ENCODE data around the gene RGS4. TPM values are rescaled to one million over a fixed set of nuclear protein-coding genes. Genes with fewer than 3 reads are reported as not detected.

The RGS4 gene
- polyA plus RNA-seq, 3 donors: not detected

GRCh38 chr1:163120372-163120771 is 51.2 kb downstream of the RGS4 start:
- no peak overlapping the region for H3K4me3 Mint-ChIP-seq
- Histone ChIP-seq H3K9ac (ENCODE audit: insufficient read depth, low read length, poor library complexity, severe bottlenecking) (no peak overlapping the region), H3K36me3 (replicated peaks in 1 of 2; ENCODE audit: control insufficient read depth in 1 of 2, insufficient read depth in 2 of 2, low read length in 2 of 2) (no peaks in the 10 kb centered on the region), H4K20me1 (ENCODE audit: insufficient read depth, low read length) (no peaks in the 10 kb centered on the region), H3K27me3 (ENCODE audit: control insufficient read depth in 2 of 2, insufficient read depth in 2 of 2, low read length in 2 of 2) (no peaks in the 10 kb centered on the region), H3K4me3 (replicated peaks in 1 of 3; ENCODE audit: low read depth in 2 of 3, low read length in 3 of 3) (no peak overlapping the region), H3K9me3 (replicated peaks in 1 of 2; ENCODE audit: control insufficient read depth in 1 of 2, insufficient read depth in 1 of 2, low read length in 2 of 2) (no peaks in the 10 kb centered on the region), H3K4me1 (ENCODE audit: control insufficient read depth in 1 of 2, insufficient read depth in 2 of 2, low read length in 2 of 2) (no peaks in the 10 kb centered on the region), H2AFZ (ENCODE audit: insufficient read depth, low read depth, low read length, poor library complexity, severe bottlenecking) (no peak overlapping the region), H3K27ac (ENCODE audit: low read depth in 1 of 2, low read length in 2 of 2) (no peak overlapping the region), H3K4me2 (replicated peaks; ENCODE audit: extremely low read depth, low read length, poor library complexity, severe bottlenecking) (no peak overlapping the region), H3K79me2 (ENCODE audit: insufficient read depth, low read length) (no peaks in the 10 kb centered on the region)
- H3K27me3 Mint-ChIP-seq (ENCODE audit: low read depth in 3 of 3): no peaks in the 10 kb centered on the region
- no peak for DNase-seq
- no CpG with 5 or more reads among the region's 1 CpG for WGBS (ENCODE audit: insufficient coverage)
- H3K36me3 Mint-ChIP-seq: no peaks in the 10 kb centered on the region
- no peak for TF ChIP-seq CTCF (IDR thresholded peaks at IDR 0.05)
- no peak overlapping the region for H3K27ac Mint-ChIP-seq
- intact Hi-C loops (cut with micrococcal nuclease): no loop called here
- H3K4me1 Mint-ChIP-seq: no peaks in the 10 kb centered on the region
- peaks cover 0 to 1% (median 0%) of the 10 kb centered on the region in 7 donors for H3K9me3 Mint-ChIP-seq

- no peaks in the 10 kb centered on the region for H3K4me1 Mint-ChIP-seq
- no peak for DNase-seq
- H3K9me3 Mint-ChIP-seq: peaks cover 0 to 1% (median 0%) of the 10 kb centered on the region in 7 donors
- TF ChIP-seq CTCF (IDR thresholded peaks at IDR 0.05): no peak
- no peak overlapping the region for H3K9ac ChIP-seq (ENCODE audit: insufficient read depth, low read length, poor library complexity, severe bottlenecking)
- no peaks in the 10 kb centered on the region for H4K20me1 ChIP-seq (ENCODE audit: insufficient read depth, low read length)
- no peak overlapping the region for H3K27ac ChIP-seq (ENCODE audit: low read depth in 1 of 2, low read length in 2 of 2)
- H3K27me3 Mint-ChIP-seq (ENCODE audit: low read depth in 3 of 3): no peaks in the 10 kb centered on the region
- no peak overlapping the region for H3K4me3 ChIP-seq (replicated peaks in 1 of 3; ENCODE audit: low read depth in 2 of 3, low read length in 3 of 3)
- intact Hi-C loops (cut with micrococcal nuclease): no loop called here
- no peak overlapping the region for H3K27ac Mint-ChIP-seq
- H3K36me3 Mint-ChIP-seq: no peaks in the 10 kb centered on the region
- H3K4me1 ChIP-seq (ENCODE audit: control insufficient read depth in 1 of 2, insufficient read depth in 2 of 2, low read length in 2 of 2): no peaks in the 10 kb centered on the region
- 100% methylated on average over 1 of the region's 4 CpGs for WGBS (ENCODE audit: insufficient coverage)
- no peaks in the 10 kb centered on the region for H3K9me3 ChIP-seq (replicated peaks in 1 of 2; ENCODE audit: control insufficient read depth in 1 of 2, insufficient read depth in 1 of 2, low read length in 2 of 2)
- H3K79me2 ChIP-seq (ENCODE audit: insufficient read depth, low read length): no peaks in the 10 kb centered on the region
- H2AFZ ChIP-seq (ENCODE audit: insufficient read depth, low read depth, low read length, poor library complexity, severe bottlenecking): no peak overlapping the region
- H3K36me3 ChIP-seq (replicated peaks in 1 of 2; ENCODE audit: control insufficient read depth in 1 of 2, insufficient read depth in 2 of 2, low read length in 2 of 2): no peaks in the 10 kb centered on the region
- H3K4me2 ChIP-seq (replicated peaks; ENCODE audit: extremely low read depth, low read length, poor library complexity, severe bottlenecking): no peak overlapping the region
- no peak overlapping the region for H3K4me3 Mint-ChIP-seq
- H3K27me3 ChIP-seq (ENCODE audit: control insufficient read depth in 2 of 2, insufficient read depth in 2 of 2, low read length in 2 of 2): no peaks in the 10 kb centered on the region
These were observed 55.7 kb downstream of the RGS4 start for GRCh38 chr1:163124812-163125211.

Other genes with a start within 250 kb of the RGS4 start
- not detected for gene CCDC190, start 208.2 kb upstream of the RGS4 start, polyA plus RNA-seq
- under 1 TPM in 1 of 3 donors, not detected in 2; 0.93 TPM for gene RGS5, start 133.6 kb downstream of the RGS4 start, polyA plus RNA-seq

Measured in CD14-positive monocyte (primary cell).